ENCODE data around the gene SALL4.

SALL4 gene

GRCh38 chr20:51734876-51735720 lies 67.2 kb downstream of the SALL4 start:
- DNase-seq: no peak

GRCh38 chr20:51733070-51733469 lies 69.3 kb downstream of the SALL4 start:
- no peak for DNase-seq

Measured in COR-L47 (cell line).